Neural cell (in vitro differentiated cells): ENCODE data around the gene KNL1. TPM values are rescaled to one million over a fixed set of nuclear protein-coding genes. Genes with fewer than 3 reads are reported as not detected.

Experiments
- H2AFZ ChIP-seq: fragments of 200-600, 300-800 bp; sonication (generic), shearing (Covaris generic); 2 replicates; pipeline ENCODE4 v1.6.0; 2014; ENCODE audit warnings: low read depth, mild to moderate bottlenecking, antibody characterized with exemption, low read length, moderate library complexity
- H3F3A ChIP-seq: fragments of 200-600 bp; shearing (Covaris generic); 2 replicates; pipeline ENCODE4 v1.6.1; 2016; ENCODE audit warnings: mild to moderate bottlenecking, moderate library complexity, mixed read lengths, antibody characterized with exemption, low read length; ENCODE audit not compliant: insufficient read depth, poor library complexity, severe bottlenecking
- H3K27ac ChIP-seq: fragments of 200-600, 300-800 bp; sonication (generic), shearing (Covaris generic); 2 replicates; pipeline ENCODE4 v1.5.1; 2014; ENCODE audit warnings: mild to moderate bottlenecking, low read length, moderate library complexity
- H3K27me3 ChIP-seq: fragments of 300-800, 200-600 bp; sonication (generic), shearing (Covaris generic); 2 replicates; pipeline ENCODE4 v1.6.0; 2014; ENCODE audit warnings: mild to moderate bottlenecking, low read depth, low read length, moderate library complexity; ENCODE audit not compliant: insufficient read depth
- H3K36me3 ChIP-seq: fragments of 300-800, 200-600 bp; sonication (generic), shearing (Covaris generic); 2 replicates; pipeline ENCODE4 v1.5.1; 2014; ENCODE audit warnings: mild to moderate bottlenecking, antibody characterized with exemption, low read length, moderate library complexity; ENCODE audit not compliant: insufficient read depth
- H3K4me2 ChIP-seq: fragments of 300-800, 200-600 bp; sonication (generic), shearing (Covaris generic); 2 replicates; pipeline ENCODE4 v1.6.0; 2014; ENCODE audit warnings: mild to moderate bottlenecking, low read length
- H3K4me3 ChIP-seq: fragments of 300-800, 200-600 bp; sonication (generic), shearing (Covaris generic); 2 replicates; pipeline ENCODE4 v1.5.1; 2014; ENCODE audit warnings: mild to moderate bottlenecking, low read length, moderate library complexity
- H3K79me2 ChIP-seq: fragments of 200-600 bp; shearing (Covaris generic); replicated peaks from 2 replicates; pipeline ENCODE4 v1.6.0; 2014; ENCODE audit warnings: mild to moderate bottlenecking, low read length, moderate library complexity; ENCODE audit not compliant: insufficient read depth
- H3K9ac ChIP-seq: fragments of 300-800, 200-600 bp; sonication (generic), shearing (Covaris generic); 2 replicates; pipeline ENCODE4 v1.6.1; 2016; ENCODE audit warnings: mild to moderate bottlenecking, low read length, mixed read lengths
- H3K9me2 ChIP-seq: fragments of 200-600 bp; shearing (Covaris generic); 2 replicates; pipeline ENCODE4 v1.6.1; 2016; ENCODE audit warnings: mild to moderate bottlenecking, low read length, mixed read lengths; ENCODE audit not compliant: insufficient read depth
- H3K9me3 ChIP-seq: fragments of 200-600, 300-800 bp; sonication (generic), shearing (Covaris generic); 2 replicates; pipeline ENCODE4 v1.6.1; 2016; ENCODE audit warnings: mild to moderate bottlenecking, mixed run types, low read length, moderate library complexity, mixed read lengths
- H4K20me1 ChIP-seq: fragments of 200-600 bp; shearing (Covaris generic); 2 replicates; pipeline ENCODE4 v1.6.1; 2016; ENCODE audit warnings: mild to moderate bottlenecking, mixed run types; ENCODE audit not compliant: insufficient read depth
- CTCF ChIP-seq: fragments of 450-650 bp; IDR thresholded peaks from 2 replicates; pipeline ENCODE4 v1.5.1; 2014; ENCODE audit warnings: antibody characterized with exemption, mild to moderate bottlenecking, moderate library complexity; ENCODE audit not compliant: poor library complexity, severe bottlenecking
- EP300 ChIP-seq: fragments of 450-650 bp; conservative IDR thresholded peaks from 2 replicates; pipeline ENCODE4 v1.6.1; 2014; ENCODE audit warnings: antibody characterized with exemption, mild to moderate bottlenecking, moderate library complexity; ENCODE audit not compliant: poor library complexity, severe bottlenecking
- EZH2 ChIP-seq: fragments of 200-600, 300-800 bp; shearing (Covaris generic), sonication (generic); IDR thresholded peaks from 2 replicates; pipeline ENCODE4 v1.6.1; 2014; ENCODE audit warnings: antibody characterized with exemption, low read length, borderline replicate concordance, mild to moderate bottlenecking; ENCODE audit not compliant: insufficient read depth, poor library complexity, severe bottlenecking
- MXI1 ChIP-seq: fragments of 450-650 bp; conservative IDR thresholded peaks from 2 replicates; pipeline ENCODE4 v1.6.1; 2014; ENCODE audit warnings: antibody characterized with exemption, mild to moderate bottlenecking; ENCODE audit not compliant: poor library complexity, severe bottlenecking
- POLR2AphosphoS5 ChIP-seq: IDR thresholded peaks from 2 replicates; pipeline ENCODE4 v1.6.1; 2012
- RAD21 ChIP-seq: fragments of 450-650 bp; conservative IDR thresholded peaks from 2 replicates; pipeline ENCODE4 v1.6.1; 2014; ENCODE audit warnings: antibody characterized with exemption, mild to moderate bottlenecking, moderate library complexity
- REST ChIP-seq: IDR thresholded peaks from 2 replicates; pipeline ENCODE4 v1.6.1; 2012; ENCODE audit warnings: borderline replicate concordance
- SMC3 ChIP-seq: fragments of 450-650 bp; conservative IDR thresholded peaks from 2 replicates; pipeline ENCODE4 v1.6.1; 2014; ENCODE audit warnings: antibody characterized with exemption, mild to moderate bottlenecking, moderate library complexity; ENCODE audit not compliant: poor library complexity
- TAF1 ChIP-seq: IDR thresholded peaks from 2 replicates; pipeline ENCODE4 v1.6.1; 2012; ENCODE audit warnings: low read depth
- polyA plus RNA-seq: library from polyadenylated mRNA; depleted of rRNA; stranded (reverse); fragments of >200 nt; gene quantifications from 2 replicates; pipeline ENCODE4 v1.2.3, GENCODE V29; 2014

Gene KNL1
- polyA plus RNA-seq, 1 donor from 2014 or later: 2.4 TPM

GRCh38 chr15:40567111-40567510, 26.9 kb upstream of the KNL1 start:
- no peak overlapping the region for H3K4me2 ChIP-seq
- H4K20me1 ChIP-seq: no peaks in the 10 kb centered on the region
- no peak overlapping the region for H2AFZ ChIP-seq
- H3K27ac ChIP-seq: no peak overlapping the region
- peaks cover 5% of the 10 kb centered on the region for H3K79me2 ChIP-seq
- H3F3A ChIP-seq: no peaks in the 10 kb centered on the region
- no peaks in the 10 kb centered on the region for H3K36me3 ChIP-seq
- no peaks in the 10 kb centered on the region for H3K9me2 ChIP-seq
- no peak overlapping the region for H3K9ac ChIP-seq
- H3K27me3 ChIP-seq: no peaks in the 10 kb centered on the region
- H3K4me3 ChIP-seq: no peak overlapping the region
- no peaks in the 10 kb centered on the region for H3K9me3 ChIP-seq
- TF ChIP-seq RAD21: no peak
- no peak for TF ChIP-seq MXI1
- no peak for TF ChIP-seq CTCF
- TF ChIP-seq POLR2AphosphoS5: no peak
- TF ChIP-seq SMC3: no peak
- no peak for TF ChIP-seq EZH2
- no peak for TF ChIP-seq TAF1
- TF ChIP-seq REST: no peak
- no peak for TF ChIP-seq EP300

- peak within 1 kb of the TSS; percentile 87 for H2AFZ ChIP-seq
- no peaks in the 10 kb centered on the region for H4K20me1 ChIP-seq
- no peaks in the 10 kb centered on the region for H3K36me3 ChIP-seq
- H3K27ac ChIP-seq: peak within 1 kb of the TSS; percentile 60
- no peaks in the 10 kb centered on the region for H3K9me3 ChIP-seq
- peaks cover 5% of the 10 kb centered on the region for H3K79me2 ChIP-seq
- H3K4me2 ChIP-seq: peak within 1 kb of the TSS; percentile 99
- TF ChIP-seq SMC3 (peak; percentile 48), REST (no peak), EZH2 (no peak), EP300 (peak; percentile 57), RAD21 (no peak), TAF1 (peak; percentile 52), CTCF (peak; percentile 24), POLR2AphosphoS5 (peak; percentile 93), MXI1 (peak; percentile 99)
- no peaks in the 10 kb centered on the region for H3F3A ChIP-seq
- H3K4me3 ChIP-seq: peak within 1 kb of the TSS; percentile 91
- H3K27me3 ChIP-seq: no peaks in the 10 kb centered on the region
- H3K9ac ChIP-seq: peak within 1 kb of the TSS; percentile 72
- no peaks in the 10 kb centered on the region for H3K9me2 ChIP-seq
Measured at GRCh38 chr15:40569129-40569953, 24.7 kb upstream of the KNL1 start, which contains the start of gene RPUSD2. Gene RPUSD2 (plus strand): TSS chr15:40569299. CDS start chr15:40569338, 39 bp downstream.
